ENCODE results near the gene ANKRD62.

- TF ChIP-seq CTCF (IDR thresholded peaks at IDR 0.05): no peak
- TF ChIP-seq POLR2A (IDR thresholded peaks at IDR 0.05): no peak
Observed at GRCh38 chr18:12085136-12085535, 8.5 kb upstream of the ANKRD62 start.

All from ovary (tissue), 3 donors.